GM18907 (cell line): ENCODE results near the gene PPP6R3.
"Not testable (repeated sequence)": the region's sequence is repeated elsewhere in the genome, so short reads cannot be mapped to it uniquely, and the experiment has no call there.

Experiments
- ATAC-seq: cut with Tn5 transposase; IDR thresholded peaks from one replicate; pipeline ENCODE4 v1.9.1; 2021; ENCODE audit warnings: mild to moderate bottlenecking, moderate library complexity; ENCODE audit not compliant: unreplicated experiment

The PPP6R3 gene

DNA sequence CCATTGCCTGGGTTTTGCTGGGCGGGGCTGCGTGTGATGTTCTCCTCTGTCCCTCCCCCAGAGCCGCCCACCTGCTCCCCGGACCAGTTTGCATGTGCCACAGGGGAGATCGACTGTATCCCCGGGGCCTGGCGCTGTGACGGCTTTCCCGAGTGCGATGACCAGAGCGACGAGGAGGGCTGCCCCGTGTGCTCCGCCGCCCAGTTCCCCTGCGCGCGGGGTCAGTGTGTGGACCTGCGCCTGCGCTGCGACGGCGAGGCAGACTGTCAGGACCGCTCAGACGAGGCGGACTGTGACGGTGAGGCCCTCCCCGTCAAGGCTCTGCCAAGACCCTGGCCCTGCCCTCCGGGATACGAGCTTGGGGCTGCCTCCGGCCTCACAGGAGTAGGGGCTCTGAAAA, 27.0 kb upstream of the PPP6R3 start:
- no peak for ATAC-seq

DNA sequence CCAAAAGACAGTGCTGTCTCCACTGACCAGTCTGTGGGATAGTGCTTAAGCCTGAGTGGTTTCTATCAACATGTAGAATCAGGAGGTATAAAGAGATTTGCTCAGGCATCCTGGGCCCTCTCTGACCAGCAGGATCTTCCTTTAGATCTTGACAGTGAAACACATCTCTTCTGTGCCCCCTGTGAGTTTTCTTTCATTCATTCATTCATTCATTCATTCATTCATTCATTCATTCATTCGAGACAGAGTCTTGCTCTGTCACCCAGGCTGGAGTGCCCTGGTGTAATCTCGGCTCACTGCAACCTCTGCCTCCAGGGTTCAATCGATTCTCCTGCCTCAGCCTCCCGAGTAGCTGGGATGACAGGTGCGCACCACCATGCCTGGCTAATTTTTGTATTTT, 26.4 kb upstream of the PPP6R3 start:
- not testable (repeated sequence) for ATAC-seq

DNA sequence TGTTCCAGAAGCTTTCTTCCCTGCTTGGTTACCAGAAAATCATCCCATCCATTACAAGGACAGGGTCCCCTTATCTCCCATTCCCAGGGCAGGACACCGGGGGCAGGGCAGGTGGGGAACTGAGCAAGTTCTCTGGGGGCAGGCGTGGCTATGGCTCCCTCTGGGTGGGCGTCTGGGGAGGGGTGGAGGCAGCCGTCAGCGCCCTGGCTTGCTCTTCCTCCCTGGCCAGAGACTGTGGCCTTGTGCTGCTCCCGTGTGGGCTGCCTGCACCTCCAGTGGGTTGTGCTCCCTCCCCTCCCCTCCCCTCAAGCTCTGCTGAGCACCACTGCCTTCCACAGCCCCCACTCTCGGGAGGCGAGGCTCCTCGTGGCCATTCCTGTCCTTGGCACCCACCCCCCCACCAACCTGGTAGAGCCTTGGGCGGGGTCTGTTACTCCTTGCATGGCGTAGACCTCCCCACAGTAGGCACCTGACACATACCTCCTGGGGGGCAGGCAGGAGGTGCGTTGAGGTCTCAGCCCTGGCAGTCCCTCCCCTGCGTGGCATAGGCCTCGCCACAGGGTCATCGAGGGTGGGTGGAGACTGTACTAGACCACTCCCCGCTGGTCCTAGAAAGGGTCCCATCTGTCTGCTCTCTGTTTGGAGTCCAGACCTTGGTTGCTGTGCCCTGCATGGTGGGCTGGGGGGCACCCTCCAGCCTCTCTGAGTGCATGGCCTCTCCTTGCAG, 24.2 kb upstream of the PPP6R3 start:
- ATAC-seq = no peak

DNA sequence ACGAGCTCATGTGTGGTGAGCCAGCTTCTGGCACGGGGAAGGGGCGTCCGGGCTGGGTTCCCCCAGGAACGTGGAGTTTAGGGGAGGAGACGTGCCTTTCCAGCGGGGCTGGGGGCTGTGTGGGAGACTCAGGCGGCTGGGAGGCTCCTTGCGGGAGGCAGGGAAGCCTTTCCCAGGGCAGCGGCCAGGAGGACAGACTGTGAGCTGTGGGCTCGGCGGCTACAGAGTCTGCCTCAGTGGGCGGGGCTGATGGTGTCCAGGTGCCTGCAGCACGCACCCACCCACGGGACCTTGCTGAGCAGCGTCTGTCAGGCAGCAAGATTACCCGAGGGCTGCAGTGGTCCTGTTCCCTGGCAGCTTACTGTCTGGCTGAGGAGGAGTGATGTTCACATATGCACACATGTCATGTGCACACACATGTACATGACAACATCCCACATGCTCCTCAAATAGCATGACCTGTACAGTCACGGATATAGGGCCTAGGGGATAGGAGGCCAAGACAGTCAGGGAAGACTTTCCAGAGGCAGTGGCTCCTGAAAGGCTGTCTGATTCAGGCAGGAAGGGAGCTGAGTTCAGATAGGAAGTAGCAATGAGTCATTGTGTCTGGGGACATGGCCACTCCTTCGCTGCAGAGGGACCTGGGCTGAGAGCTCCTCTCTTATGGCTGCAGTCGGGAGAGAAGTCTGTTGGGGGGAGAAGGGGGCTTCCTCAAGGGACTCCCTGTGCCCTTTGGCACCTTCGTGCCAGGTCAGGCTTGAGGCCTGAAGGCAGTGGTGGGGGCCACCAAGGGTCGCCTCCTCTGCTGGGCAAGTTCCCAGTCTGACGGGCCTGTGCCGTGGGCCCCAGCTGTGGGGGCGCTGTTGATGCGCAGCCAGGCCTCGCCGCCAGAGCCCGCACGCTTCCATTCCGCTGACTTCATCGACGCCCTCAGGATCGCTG, 23.3 kb upstream of the PPP6R3 start:
- no peak for ATAC-seq

DNA sequence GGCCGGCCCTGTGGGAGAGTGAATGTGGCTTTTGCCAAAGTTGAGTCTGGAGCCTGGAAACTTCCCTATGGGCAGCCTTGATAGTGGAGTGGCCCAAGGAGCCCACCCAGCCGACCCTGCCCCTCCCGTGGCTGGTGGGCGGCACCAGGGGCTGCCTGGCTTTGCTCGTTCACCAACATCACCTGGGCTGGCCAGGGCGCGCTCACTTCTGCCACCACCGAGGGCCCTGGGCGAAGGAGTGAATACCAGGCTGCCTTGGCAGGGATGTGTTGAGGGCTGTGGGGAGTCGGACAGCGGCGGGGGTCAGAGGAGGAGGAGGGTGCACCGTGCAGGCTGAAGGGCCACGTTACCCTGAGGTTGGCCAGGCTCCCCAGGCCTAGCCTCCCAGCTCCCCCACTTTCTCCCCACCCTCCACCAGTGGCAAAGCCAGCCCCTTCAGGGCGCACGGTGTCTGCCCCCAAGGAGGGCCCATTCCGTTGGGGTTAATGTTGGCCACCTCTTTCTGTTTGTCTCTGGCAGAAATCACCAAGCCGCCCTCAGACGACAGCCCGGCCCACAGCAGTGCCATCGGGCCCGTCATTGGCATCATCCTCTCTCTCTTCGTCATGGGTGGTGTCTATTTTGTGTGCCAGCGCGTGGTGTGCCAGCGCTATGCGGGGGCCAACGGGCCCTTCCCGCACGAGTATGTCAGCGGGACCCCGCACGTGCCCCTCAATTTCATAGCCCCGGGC, 22.5 kb upstream of the PPP6R3 start:
- no peak for ATAC-seq

DNA sequence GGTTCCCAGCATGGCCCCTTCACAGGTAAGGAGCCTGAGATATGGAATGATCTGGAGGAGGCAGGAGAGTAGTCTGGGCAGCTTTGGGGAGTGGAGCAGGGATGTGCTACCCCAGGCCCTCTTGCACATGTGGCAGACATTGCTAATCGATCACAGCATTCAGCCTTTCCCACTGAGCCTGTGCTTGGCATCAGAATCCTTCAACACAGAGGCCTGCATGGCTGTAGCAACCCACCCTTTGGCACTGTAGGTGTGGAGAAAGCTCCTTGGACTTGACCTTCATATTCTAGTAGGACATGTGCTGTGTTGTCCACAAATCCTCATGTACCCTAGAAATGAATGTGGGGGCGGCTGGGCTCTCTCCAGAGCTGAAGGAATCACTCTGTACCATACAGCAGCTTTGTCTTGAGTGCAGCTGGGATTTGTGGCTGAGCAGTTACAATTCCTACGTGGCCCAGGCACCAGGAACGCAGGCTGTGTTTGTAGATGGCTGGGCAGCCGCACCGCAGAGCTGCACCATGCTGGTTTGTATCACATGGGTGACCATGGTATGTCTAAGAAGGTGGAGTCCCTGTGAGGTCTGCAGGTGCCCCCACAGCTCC, 21.8 kb upstream of the PPP6R3 start:
- no peak for ATAC-seq

DNA sequence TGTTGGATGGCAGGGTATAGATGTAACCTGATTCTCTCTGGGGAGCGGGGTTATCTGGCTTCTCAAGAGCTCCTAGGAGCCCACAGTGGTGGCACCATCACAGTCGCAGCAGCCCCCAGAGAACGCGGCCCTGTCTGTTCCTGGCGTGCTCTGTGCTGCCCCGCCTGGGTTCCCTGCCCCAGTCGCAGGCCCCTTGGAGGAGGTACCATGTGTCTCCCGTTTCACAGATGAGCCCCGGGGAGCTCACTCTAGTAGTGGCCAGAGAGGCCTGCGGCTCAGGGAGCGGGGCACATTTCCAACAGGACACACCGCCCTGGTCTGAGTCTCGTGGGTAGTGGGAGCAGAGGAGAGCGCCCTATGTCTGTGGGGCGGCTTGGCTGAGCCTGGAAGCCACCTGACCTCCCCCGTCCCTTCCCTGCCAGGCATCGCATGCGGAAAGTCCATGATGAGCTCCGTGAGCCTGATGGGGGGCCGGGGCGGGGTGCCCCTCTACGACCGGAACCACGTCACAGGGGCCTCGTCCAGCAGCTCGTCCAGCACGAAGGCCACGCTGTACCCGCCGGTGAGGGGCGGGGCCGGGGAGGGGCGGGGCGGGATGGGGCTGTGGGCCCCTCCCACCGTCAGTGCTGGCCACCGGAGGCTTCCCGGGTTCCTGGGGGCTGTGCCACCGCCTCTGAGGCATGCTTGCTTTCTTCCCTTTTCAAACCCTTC, 21.0 kb upstream of the PPP6R3 start:
- no peak for ATAC-seq

DNA sequence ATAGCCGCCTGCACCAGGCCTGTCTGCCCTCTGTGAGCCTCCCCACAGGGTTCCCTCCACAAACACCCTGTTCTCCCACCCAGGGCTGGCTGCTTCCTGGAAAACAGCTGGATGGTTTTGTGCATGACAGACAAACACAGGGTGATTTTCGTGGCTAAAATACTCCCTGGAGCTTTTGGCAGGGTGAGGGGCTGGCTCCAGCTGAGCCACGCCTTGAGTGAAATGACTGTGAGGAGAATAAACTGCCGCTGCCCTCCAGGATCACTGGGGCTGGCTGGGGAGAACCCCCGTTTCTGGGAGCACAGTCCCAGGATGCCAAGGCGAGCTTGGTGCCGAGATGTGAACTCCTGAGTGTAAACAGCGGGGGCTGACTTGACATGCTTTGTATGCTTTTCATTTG, 20.3 kb upstream of the PPP6R3 start:
- no peak for ATAC-seq

DNA sequence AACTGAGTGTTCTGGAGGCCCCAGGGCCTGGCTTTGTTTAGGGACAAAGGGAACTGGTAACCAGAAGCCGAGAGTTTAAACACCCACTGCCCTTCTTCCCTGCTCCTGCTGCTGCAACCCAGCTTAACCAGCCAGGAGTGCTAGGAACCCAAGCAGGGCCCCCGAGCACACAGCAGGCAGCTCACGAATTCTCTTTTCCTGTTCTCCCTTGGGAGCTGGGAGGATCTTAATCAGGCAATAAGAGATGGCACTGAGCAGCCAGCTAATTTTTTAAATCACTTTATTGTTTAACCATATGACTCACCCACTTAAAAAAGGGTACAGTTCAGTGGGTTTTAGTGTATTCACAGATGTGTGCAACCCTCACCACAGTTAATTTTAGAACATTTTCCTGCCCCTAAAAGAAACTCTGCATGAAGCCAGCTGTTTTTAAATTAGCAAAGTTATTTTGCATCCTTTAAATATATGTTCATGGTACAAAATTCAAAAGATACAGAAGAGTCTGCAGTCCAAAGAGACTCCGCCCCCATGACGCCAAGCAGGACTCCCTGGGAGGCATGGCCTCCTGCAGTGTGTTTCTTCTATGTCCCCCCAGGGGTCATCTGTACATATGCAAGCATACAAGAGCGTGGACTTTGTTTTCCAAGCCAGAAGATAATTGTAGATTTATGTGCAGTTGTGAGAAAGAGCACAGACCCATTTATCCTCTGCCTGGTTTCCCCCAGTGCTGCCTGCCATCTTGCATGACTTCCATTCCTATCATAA, 18.9 kb upstream of the PPP6R3 start:
- no peak for ATAC-seq

DNA sequence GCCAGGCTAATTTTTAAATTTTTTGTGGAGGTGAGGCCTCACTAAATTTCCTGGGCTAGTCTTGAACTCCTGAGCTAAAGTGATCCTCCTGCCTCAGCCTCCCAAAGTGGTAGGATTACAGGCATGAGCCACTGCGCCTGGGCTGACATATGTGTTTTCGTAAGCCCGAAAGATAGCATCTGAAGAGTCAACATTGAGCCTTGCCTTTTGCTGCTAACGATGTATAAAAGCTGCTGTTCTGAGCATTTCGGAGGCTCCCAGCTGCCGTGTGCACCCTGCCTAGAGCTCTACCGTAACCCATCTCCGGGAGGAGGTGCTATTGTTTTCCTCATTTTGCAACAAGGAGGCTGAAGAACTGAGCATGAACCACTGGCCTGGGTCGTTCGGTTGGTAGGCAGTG, 18.1 kb upstream of the PPP6R3 start:
- no peak for ATAC-seq

DNA sequence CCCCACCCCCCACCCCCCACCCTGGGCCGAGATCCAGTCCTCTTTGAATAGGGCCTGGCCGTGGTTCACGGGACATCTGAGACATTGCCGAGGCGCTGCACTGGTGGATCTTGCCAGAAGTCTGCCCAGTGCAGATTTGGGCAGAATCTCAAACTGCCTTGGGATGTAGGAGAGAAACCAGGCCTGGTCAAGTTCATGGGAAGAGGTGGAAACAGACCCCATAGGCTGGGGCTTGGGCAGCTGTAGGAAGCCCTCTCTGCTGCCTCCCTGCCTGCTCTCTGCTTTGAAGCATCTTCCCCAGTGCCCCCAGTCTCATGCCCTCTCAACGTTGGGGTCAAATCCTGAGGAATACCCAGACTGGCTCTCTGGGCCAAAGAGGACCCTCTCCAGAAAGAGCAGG, 16.0 kb upstream of the PPP6R3 start:
- ATAC-seq = no peak

DNA sequence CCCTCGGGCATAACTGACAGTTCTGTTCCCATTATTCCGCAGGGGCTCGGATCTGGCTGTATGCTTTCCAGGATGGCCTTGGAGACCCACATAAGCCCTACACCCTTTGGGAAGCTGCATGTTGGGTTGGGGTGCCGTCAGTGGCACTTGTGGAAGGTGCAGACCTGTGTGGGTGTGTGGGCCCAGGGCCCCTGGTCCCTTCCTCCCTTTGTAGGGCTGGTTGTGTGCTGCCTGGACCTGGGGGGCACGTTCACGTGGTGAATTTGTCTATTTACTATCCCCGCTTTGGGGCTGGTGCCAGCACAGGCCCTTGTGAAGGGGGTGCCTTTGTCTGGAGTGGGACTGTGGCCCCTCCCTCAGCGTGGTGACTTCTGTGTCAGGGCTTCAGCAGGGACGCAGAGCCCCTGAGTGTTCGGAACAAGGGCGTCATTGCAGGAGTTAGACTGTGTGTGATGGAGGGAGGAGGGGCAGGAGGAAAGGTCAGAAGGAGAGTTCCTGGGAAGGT, 15.0 kb upstream of the PPP6R3 start:
- no peak for ATAC-seq

DNA sequence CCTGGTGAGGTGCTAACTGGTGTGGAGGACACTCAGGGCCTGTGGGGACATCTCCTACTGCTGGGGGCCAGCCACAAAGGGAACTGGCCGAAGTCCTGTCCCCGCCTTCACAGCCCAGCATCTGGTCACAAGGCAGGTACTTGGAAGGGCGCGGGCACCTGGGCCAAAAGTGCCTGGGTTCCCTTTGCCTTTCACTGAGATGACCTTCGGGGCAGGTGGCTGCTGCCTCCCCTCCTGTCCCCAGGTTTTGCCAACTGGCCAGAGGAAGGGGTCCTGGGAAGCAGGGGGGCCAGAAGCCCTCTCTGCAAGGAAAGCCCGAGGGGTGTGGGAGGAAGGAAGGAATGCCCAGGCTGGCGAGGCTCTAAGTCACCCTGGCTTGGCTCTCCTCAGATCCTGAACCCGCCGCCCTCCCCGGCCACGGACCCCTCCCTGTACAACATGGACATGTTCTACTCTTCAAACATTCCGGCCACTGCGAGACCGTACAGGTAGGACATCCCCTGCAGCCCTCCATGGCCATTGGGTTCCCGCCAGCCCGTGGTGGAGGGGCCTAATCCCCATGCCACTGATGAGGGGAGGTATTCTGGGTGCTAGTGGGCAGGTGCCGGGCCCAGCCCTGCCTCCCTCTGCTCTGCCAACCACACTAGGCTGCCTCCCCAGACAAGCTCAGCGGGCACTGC, 14.4 kb upstream of the PPP6R3 start:
- no peak for ATAC-seq

DNA sequence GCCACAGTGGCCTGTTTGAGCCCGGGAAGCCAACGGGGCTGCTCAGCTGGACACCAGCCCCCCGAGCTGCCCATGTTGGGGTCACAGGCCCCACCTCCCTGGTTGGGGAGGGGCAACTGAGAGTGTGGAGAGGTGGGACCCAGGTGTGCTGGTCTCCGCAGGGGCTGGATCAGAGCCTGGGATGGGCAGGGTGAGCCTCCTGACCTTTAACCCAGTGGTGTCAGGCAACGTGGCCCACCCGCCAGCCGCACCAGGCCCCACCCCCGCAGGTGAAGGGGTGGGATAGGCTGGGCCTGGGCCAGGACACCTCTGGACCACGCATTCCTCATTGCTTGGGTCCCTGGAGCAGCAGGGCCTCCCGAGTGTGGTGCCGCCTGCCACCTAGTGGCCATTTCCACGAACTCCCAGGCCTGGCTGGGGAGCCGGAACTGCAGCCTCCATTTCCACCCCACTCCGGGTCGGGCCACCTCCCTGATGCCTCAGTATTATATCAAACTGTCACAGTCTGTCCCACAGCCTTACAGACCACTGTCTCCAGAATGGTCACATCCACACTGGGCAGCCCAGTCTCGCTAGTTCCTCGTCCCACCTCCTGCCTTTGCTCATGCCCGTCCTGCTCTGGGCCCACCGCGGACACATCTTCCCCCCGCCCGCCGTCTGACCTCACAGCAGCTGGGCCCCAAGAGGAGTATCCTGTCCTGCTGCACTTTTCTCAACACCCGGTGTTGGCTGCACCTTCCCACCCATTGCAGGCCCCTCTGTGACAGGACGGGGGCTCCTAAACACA, 13.3 kb upstream of the PPP6R3 start:
- ATAC-seq = peak; percentile 59

DNA sequence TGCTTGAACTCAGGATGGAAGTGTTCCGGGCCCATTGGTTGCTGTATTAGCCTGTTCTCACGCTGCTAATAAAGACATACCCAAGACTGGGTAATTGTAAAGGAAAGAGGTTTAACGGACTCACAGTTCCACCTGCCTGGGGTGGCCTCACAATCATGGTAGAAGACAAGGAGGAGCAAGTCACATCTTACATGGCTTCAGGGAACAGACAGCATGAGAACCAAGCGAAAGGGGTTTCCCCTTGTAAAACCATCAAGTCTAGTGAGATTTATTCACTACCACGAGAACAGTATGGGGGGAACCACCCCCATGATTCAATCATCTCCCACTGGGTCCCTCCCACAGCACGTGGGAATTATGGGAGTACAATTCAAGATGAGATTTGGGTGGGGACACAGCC, 12.6 kb upstream of the PPP6R3 start:
- ATAC-seq = not testable (repeated sequence)

DNA sequence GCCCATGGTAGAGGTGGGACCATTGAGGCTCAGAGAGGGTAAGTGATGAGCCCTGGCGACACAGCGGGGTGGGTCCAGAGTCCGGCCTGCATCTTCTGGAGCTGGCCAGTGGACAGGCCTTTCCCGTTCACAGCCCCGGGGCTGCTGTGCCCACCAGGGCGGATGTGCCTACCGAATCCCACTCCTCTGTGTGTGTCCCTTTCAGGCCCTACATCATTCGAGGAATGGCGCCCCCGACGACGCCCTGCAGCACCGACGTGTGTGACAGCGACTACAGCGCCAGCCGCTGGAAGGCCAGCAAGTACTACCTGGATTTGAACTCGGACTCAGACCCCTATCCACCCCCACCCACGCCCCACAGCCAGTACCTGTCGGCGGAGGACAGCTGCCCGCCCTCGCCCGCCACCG, 11.9 kb upstream of the PPP6R3 start:
- ATAC-seq = no peak

DNA sequence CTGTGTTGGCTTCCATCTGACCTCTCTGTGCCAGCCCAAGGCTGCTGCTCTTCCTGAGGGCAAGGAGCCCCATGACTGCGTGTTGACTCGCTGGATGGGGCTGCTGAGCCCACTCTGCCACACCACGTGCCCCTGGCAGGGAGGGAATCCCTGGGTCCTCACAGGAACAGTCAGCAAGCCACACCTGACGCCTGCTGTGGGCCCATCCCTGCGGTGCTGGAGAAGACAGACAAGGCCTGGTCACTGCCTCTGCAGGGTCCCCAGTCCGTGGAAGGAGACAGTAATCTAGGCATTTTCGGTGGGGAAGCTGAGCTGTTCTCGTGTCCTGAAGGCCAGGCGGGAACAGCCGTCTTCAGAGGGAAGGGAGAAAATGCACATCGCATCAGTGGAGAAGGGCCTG, 10.6 kb upstream of the PPP6R3 start:
- ATAC-seq = no peak

DNA sequence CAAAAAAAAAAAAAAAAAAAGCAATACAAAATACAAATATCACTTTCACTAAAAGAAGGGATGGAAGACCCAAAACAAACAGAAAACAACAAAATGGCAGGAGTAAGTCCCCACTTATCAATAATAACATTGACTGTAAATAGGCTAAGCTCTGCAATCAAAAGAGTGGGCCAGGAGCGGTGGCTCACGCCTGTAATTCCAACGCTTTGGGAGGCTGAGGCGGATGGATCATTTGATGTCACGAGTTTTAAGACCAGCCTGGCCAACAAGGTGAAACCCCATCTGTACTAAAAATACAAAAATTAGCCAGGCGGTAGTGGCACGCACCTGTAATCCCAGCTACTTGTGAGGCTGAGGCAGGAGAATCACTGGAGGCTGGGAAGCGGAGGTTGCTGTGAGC, 9.8 kb upstream of the PPP6R3 start:
- no peak for ATAC-seq
